Thyroid gland (tissue), 4 donors: Measurements from ENCODE around the gene PDIA6. TPM values are rescaled to one million over a fixed set of nuclear protein-coding genes. Genes with fewer than 3 reads are reported as not detected.

Experiments used
- DNase-seq, 2 donors: peaks; one replicate each; pipeline ENCODE4 v3.0.0-alpha.2; 2019
- H3K27ac ChIP-seq, 3 donors: fragments of 200-600 bp; sonication (generic); 1 replicate in 2 of 3; 2 replicates in 1 of 3; pipeline ENCODE4 v1.5.1; 2016 to 2019; ENCODE audit warnings: mild to moderate bottlenecking in 1 of 3, moderate library complexity in 1 of 3
- H3K27me3 ChIP-seq: fragments of 200-600 bp; sonication (generic); one replicate; pipeline ENCODE4 v1.5.1; 2019
- H3K36me3 ChIP-seq, 2 donors: fragments of 200-600 bp; sonication (generic); one replicate each; pipeline ENCODE4 v1.5.1; 2016 to 2019
- H3K4me1 ChIP-seq, 2 donors: fragments of 200-600 bp; sonication (generic); one replicate each; pipeline ENCODE4 v1.5.1; 2017 to 2019
- H3K4me3 ChIP-seq, 3 donors: fragments of 200-600 bp; sonication (generic); replicated peaks in 1 of 3; 1 replicate in 2 of 3; 2 replicates in 1 of 3; pipeline ENCODE4 v1.5.1; 2016; ENCODE audit warnings: mild to moderate bottlenecking in 1 of 3
- H3K9me3 ChIP-seq: fragments of 200-600 bp; sonication (generic); one replicate; pipeline ENCODE4 v1.5.1; 2017
- CTCF ChIP-seq, 6 experiments: fragments of 200-600 bp in 3 of 6; fragments of 450-650 bp in 3 of 6; sonication (generic) in 3 of 6; IDR thresholded peaks; one replicate each; pipeline ENCODE4 v1.5.1; 2016 to 2019; ENCODE audit warnings: antibody characterized with exemption in 6 of 6, mild to moderate bottlenecking in 2 of 6, inconsistent platforms in 1 of 6, moderate library complexity in 1 of 6
- POLR2A ChIP-seq, 2 donors: fragments of 450-650 bp; IDR thresholded peaks; one replicate each; pipeline ENCODE4 v1.6.1; 2017; ENCODE audit warnings: antibody characterized with exemption in 2 of 2, mild to moderate bottlenecking in 2 of 2, moderate library complexity in 1 of 2
- WGBS, 2 donors: methylation state at CpG; one replicate each; pipeline ENCODE4 v1.1.5; 2017; 5-methylcytosine and 5-hydroxymethylcytosine counted together
- intact Hi-C: fragments of 100-400 bp; cut with DNase I; formaldehyde crosslinking; loops from one replicate; pipeline ENCODE4 v1.15.1; 2023
- total RNA-seq, 4 donors: library from RNA; depleted of rRNA; stranded (reverse); fragments of >200 nt; gene quantifications; one replicate each; pipeline ENCODE4 v1.2.3, GENCODE V29; 2016

PDIA6 gene
- total RNA-seq, 4 donors from 2014 or later = 227 to 540 (median 414) TPM

DNA sequence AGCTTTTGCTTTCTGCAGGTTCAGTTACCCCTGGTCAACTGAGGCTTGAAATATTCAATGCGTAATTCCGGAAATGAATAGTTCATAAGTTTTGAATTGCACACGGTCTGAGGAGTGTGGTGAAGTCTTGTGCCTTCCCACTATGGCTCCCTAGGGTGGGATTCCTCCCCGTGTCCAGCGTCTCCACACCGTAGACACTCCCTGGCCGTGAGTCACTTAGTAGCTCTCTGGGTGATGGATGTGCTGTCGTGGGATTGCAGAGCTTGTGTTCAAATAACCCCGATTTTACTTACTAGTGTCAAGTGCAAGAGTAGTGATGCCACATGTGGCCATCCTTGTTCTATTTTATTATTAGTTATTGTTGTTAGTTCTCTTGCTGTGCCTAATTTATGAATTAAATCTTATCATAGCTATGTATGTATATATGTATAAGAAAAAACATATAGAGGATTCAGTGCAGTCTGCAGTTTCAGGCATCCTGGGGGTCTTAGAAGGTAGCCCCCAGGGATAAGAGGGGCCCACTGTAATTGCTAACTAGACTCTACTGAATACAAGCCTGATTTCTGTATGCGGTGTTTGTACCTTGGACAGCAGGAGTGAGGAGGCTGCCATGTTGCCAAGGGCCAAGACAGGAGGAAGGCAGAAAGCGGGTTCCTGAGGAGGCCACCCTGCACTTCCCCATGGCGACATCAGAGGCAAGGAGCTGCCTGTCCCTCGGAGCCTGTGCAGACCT is 47.7 kb upstream of the PDIA6 start:
- 79 to 83% methylated on average over 13 of the region's 13 CpGs for WGBS, 2 donors
- Histone ChIP-seq H3K27me3 (no peaks in the 10 kb centered on the region), H3K36me3 (no peaks in the 10 kb centered on the region), H3K9me3 (no peaks in the 10 kb centered on the region), H3K27ac (no peak overlapping the region), H3K4me3 (no peak overlapping the region), H3K4me1 (no peaks in the 10 kb centered on the region)
- intact Hi-C loops = no loop called here
- TF ChIP-seq POLR2A (IDR thresholded peaks at IDR 0.05) (no peak), CTCF (IDR thresholded peaks at IDR 0.05) (no peak)
- no peak for DNase-seq

- H3K36me3 ChIP-seq = no peaks in the 10 kb centered on the region
- no peaks in the 10 kb centered on the region for H3K9me3 ChIP-seq
- intact Hi-C loops = no loop called here
- no peaks in the 10 kb centered on the region for H3K4me1 ChIP-seq
- H3K27me3 ChIP-seq = no peaks in the 10 kb centered on the region
- DNase-seq = no peak
- no peak overlapping the region for H3K27ac ChIP-seq
- TF ChIP-seq CTCF (IDR thresholded peaks at IDR 0.05) (no peak), POLR2A (IDR thresholded peaks at IDR 0.05) (no peak)
- WGBS, 2 donors = 90 to 94% methylated on average over 6 of the region's 6 CpGs
- H3K4me3 ChIP-seq = no peak overlapping the region
These were observed 46.7 kb upstream of the PDIA6 start for GRCh38 chr2:10859278-10859677.

DNA sequence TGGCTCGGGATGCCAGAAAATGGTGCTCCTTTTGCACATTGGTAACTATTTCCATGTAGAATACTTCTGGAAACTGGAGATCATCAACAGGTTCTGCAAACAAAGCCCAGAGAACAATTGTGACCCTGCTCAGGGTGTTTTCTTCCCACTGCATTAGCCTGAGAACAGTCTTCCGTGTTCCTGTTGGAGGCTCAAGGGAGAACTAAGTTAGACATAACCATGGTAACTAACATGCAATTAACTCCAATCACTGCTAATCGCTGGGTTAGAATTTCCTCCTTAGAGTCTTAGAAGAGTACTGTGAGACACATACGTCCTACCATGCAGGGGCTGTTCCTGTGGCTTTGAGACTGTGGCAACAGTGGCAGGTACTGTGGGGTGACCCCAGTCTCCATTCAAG is 36.0 kb upstream of the PDIA6 start:
- no peaks in the 10 kb centered on the region for H3K4me1 ChIP-seq
- no peaks in the 10 kb centered on the region for H3K36me3 ChIP-seq
- no peak for DNase-seq
- no peaks in the 10 kb centered on the region for H3K27me3 ChIP-seq
- no peaks in the 10 kb centered on the region for H3K9me3 ChIP-seq
- H3K4me3 ChIP-seq = no peak overlapping the region
- TF ChIP-seq CTCF (IDR thresholded peaks at IDR 0.05) (no peak), POLR2A (IDR thresholded peaks at IDR 0.05) (no peak)
- intact Hi-C loops = no loop called here
- 82 to 85% methylated on average over 4 of the region's 4 CpGs for WGBS, 2 donors
- no peak overlapping the region for H3K27ac ChIP-seq

DNA sequence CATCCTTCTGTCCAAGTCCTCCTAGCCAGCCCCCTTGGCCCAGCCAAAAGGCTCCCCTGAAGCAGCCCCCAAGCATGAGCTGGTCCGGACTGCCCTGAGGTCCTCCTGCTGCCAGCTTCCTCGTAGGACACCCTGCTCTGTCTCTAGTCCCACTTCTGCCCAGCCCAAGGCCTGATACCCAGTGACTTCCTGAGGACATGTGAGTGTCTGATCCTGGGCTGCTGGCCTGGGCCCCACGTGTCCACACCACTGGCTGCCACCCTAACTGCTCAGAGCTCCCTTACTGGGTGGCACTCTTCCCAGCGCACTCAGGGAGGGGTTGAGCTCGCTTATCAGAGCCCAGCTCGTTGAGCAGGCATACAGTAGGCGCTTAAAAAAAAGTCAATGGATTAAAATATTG is 34.4 kb upstream of the PDIA6 start:
- 67 to 76% methylated on average over 7 of the region's 7 CpGs for WGBS, 2 donors
- H3K36me3 ChIP-seq = no peaks in the 10 kb centered on the region
- no peaks in the 10 kb centered on the region for H3K4me1 ChIP-seq
- TF ChIP-seq CTCF (IDR thresholded peaks at IDR 0.05) = no peak
- no peak for TF ChIP-seq POLR2A (IDR thresholded peaks at IDR 0.05)
- no peaks in the 10 kb centered on the region for H3K9me3 ChIP-seq
- intact Hi-C loops = no loop called here
- DNase-seq = no peak
- H3K27me3 ChIP-seq = no peaks in the 10 kb centered on the region
- H3K27ac ChIP-seq = no peak overlapping the region
- H3K4me3 ChIP-seq = no peak overlapping the region

- Histone ChIP-seq H3K36me3 (no peaks in the 10 kb centered on the region), H3K4me3 (no peak overlapping the region), H3K27ac (no peak overlapping the region), H3K9me3 (no peaks in the 10 kb centered on the region), H3K27me3 (no peaks in the 10 kb centered on the region), H3K4me1 (no peaks in the 10 kb centered on the region)
- intact Hi-C loops = no loop called here
- WGBS, 2 donors = 80% methylated on average over 13 of the region's 13 CpGs
- no peak for TF ChIP-seq POLR2A (IDR thresholded peaks at IDR 0.05)
- no peak for DNase-seq
These were observed 33.7 kb upstream of the PDIA6 start for GRCh38 chr2:10846110-10846861.
